K562 (cell line): ENCODE data around the gene FGFBP3. TPM values are rescaled to one million over a fixed set of nuclear protein-coding genes. Genes with fewer than 3 reads are reported as not detected.
A peak's percentile ranks its signal among the peaks of the same experiment; 100 is the strongest.

ENCODE experiments used
- ATAC-seq: fragments of 200-7000 bp; cut with Tn5 transposase; 3 replicates; pipeline ENCODE4 v1.9.1; 2020; ENCODE audit warnings: moderate library complexity
- BruUV-seq: library from RNA; stranded (reverse); fragments of 400-500 nt; replicated peaks from 2 replicates; lab custom pipeline; 2021; lab: Mats Ljungman, UMichigan
- CTCF ChIA-PET: fragments of 300-600 bp; formaldehyde crosslinking; extraction: SDS; loops from one replicate; lab custom pipeline; 2021; ENCODE audit warnings: low intra/inter-chr PET ratio; lab: Yijun Ruan, JAX
- POLR2A ChIA-PET: fragments of 300-600, 350-650 bp; sonication (Branson Sonifier 250); formaldehyde crosslinking; extraction: SDS; loops from one replicate; lab custom pipeline; 2021; ENCODE audit warnings: antibody characterized with exemption, inconsistent platforms; lab: Yijun Ruan, JAX
- DNase-seq, 4 experiments: peaks; one replicate each; pipeline versions ENCODE4 v3.0.0 to v3.0.0-alpha.2; 2011 to 2018; ENCODE audit warnings: low spot score in 3 of 4, mixed read lengths in 3 of 4; ENCODE audit errors: extremely low read depth in 1 of 4
- FAIRE-seq: peaks from 2 replicates; lab custom pipeline; 2011; peaks lifted over from hg19 to GRCh38; lab: Jason Lieb, UNC
- H2AFZ ChIP-seq: 2 replicates; pipeline ENCODE4 v1.6.0; 2011; ENCODE audit warnings: low read depth, low read length, control low read depth, inconsistent platforms
- H3K27ac ChIP-seq: fragments of 200-600 bp; 3 replicates; pipeline ENCODE4 v1.8.0; 2011; ENCODE audit warnings: low read depth, mild to moderate bottlenecking, control low read depth, inconsistent platforms, low read length, moderate library complexity, mixed read lengths; ENCODE audit errors: extremely low read depth
- H3K27me3 ChIP-seq, 2 experiments: fragments of 300-600 bp in 1 of 2; 2 replicates in 1 of 2; 3 replicates in 1 of 2; pipeline versions ENCODE4 v1.6.0 to v1.8.0; 2011; ENCODE audit warnings: inconsistent platforms in 2 of 2, low read length in 2 of 2, mild to moderate bottlenecking in 1 of 2, mixed read lengths in 1 of 2, moderate library complexity in 1 of 2; ENCODE audit not compliant: control insufficient read depth in 2 of 2, insufficient read depth in 2 of 2
- H3K36me3 ChIP-seq: fragments of 300-600 bp; 3 replicates; pipeline ENCODE4 v1.8.0; 2011; ENCODE audit warnings: mild to moderate bottlenecking, low read length, inconsistent platforms; ENCODE audit not compliant: control insufficient read depth, insufficient read depth
- H3K4me1 ChIP-seq, 2 experiments: fragments of 200-600 bp in 1 of 2; replicated peaks in 1 of 2; 2 replicates in 1 of 2; 3 replicates in 1 of 2; pipeline versions ENCODE4 v1.5.1 to v1.8.0; 2011; ENCODE audit warnings: inconsistent platforms in 2 of 2, low read length in 2 of 2, mild to moderate bottlenecking in 1 of 2, mixed read lengths in 1 of 2, moderate library complexity in 1 of 2; ENCODE audit not compliant: control insufficient read depth in 2 of 2, insufficient read depth in 2 of 2
- H3K4me2 ChIP-seq: 2 replicates; pipeline ENCODE4 v1.6.1; 2011; ENCODE audit warnings: low read length, control low read depth, inconsistent platforms, mixed read lengths; ENCODE audit not compliant: insufficient read depth
- H3K4me3 ChIP-seq: fragments of 200-600 bp; sonication (generic), shearing (Covaris generic); 2 replicates; pipeline ENCODE4 v1.5.1; 2016; ENCODE audit warnings: control low read depth, inconsistent platforms
- H3K79me2 ChIP-seq: fragments of 200-600 bp; 3 replicates; pipeline ENCODE4 v1.8.0; 2011; ENCODE audit warnings: low read length, inconsistent platforms; ENCODE audit not compliant: control insufficient read depth, insufficient read depth
- H3K9ac ChIP-seq, 2 experiments: 2 replicates each; pipeline versions ENCODE4 v1.6.0 to v1.6.1; 2011; ENCODE audit warnings: low read depth in 2 of 2, low read length in 2 of 2, control low read depth in 1 of 2, inconsistent platforms in 1 of 2, mild to moderate bottlenecking in 1 of 2, mixed read lengths in 1 of 2; ENCODE audit not compliant: insufficient read depth in 1 of 2
- H3K9me1 ChIP-seq: one replicate; pipeline ENCODE4 v1.6.0; 2011; ENCODE audit warnings: inconsistent platforms, mild to moderate bottlenecking, low read length, moderate library complexity; ENCODE audit not compliant: control insufficient read depth, insufficient read depth
- H3K9me3 ChIP-seq: replicated peaks from 2 replicates; pipeline ENCODE4 v1.5.1; 2011; ENCODE audit warnings: low read depth, low read length, inconsistent platforms; ENCODE audit not compliant: control insufficient read depth, insufficient read depth
- H4K20me1 ChIP-seq: replicated peaks from 2 replicates; pipeline ENCODE4 v1.6.1; 2011; ENCODE audit warnings: low read length, inconsistent platforms, mixed read lengths; ENCODE audit not compliant: control insufficient read depth, insufficient read depth
- ARID1B ChIP-seq: fragments of 450-650 bp; IDR thresholded peaks from 2 replicates; pipeline ENCODE4 v1.6.1; 2016; ENCODE audit warnings: antibody characterized with exemption, mild to moderate bottlenecking, inconsistent platforms
- CEBPG ChIP-seq, 3 experiments: fragments of 200-800 bp in 1 of 3; sonication (Bioruptor generic) in 1 of 3; sonication (generic) in 1 of 3; formaldehyde crosslinking in 1 of 3; IDR thresholded peaks in 2 of 3; conservative IDR thresholded peaks in 1 of 3; 2 replicates each; pipeline versions ENCODE4 v1.6.1 to v1.8.0; 2016 to 2022; ENCODE audit warnings: missing compliant biosample characterization in 2 of 3, missing genetic modification characterization in 2 of 3, mild to moderate bottlenecking in 1 of 3, missing genetic modification reagents in 1 of 3
- ERF ChIP-seq: fragments of 450-650 bp; formaldehyde crosslinking; IDR thresholded peaks from 2 replicates; pipeline ENCODE4 v1.4.0; 2020; ENCODE audit warnings: mild to moderate bottlenecking, mixed read lengths
- FOSL1 ChIP-seq: fragments of 200-800 bp; sonication (Bioruptor generic); conservative IDR thresholded peaks from 2 replicates; pipeline ENCODE4 v1.6.1; 2016; ENCODE audit warnings: missing genetic modification characterization, missing compliant biosample characterization
- FOXJ2 ChIP-seq: fragments of 200-800 bp; sonication (Bioruptor generic); IDR thresholded peaks from 2 replicates; pipeline ENCODE4 v1.6.1; 2016; ENCODE audit warnings: missing genetic modification characterization, missing compliant biosample characterization
- FOXP1 ChIP-seq: sonication (generic); formaldehyde crosslinking; IDR thresholded peaks from 2 replicates; pipeline ENCODE4 v1.8.0; 2022; ENCODE audit warnings: mild to moderate bottlenecking, missing genetic modification reagents
- JUN ChIP-seq, 2 experiments: sonication (generic) in 1 of 2; formaldehyde crosslinking in 1 of 2; IDR thresholded peaks; 2 replicates each; pipeline versions ENCODE4 v1.6.1 to v1.8.0; 2012 to 2022; ENCODE audit warnings: borderline replicate concordance in 2 of 2, mild to moderate bottlenecking in 2 of 2, improper control_type of control experiment in 1 of 2, low read depth in 1 of 2, low read length in 1 of 2, missing genetic modification reagents in 1 of 2
- MLLT1 ChIP-seq, 2 experiments: fragments of 450-650 bp; IDR thresholded peaks; 2 replicates each; pipeline ENCODE4 v1.6.1; 2016
- NR2C1 ChIP-seq, 2 experiments: fragments of 450-650 bp; IDR thresholded peaks; 2 replicates each; pipeline ENCODE4 v1.6.1; 2017; ENCODE audit warnings: mild to moderate bottlenecking in 2 of 2, antibody characterized with exemption in 1 of 2, inconsistent platforms in 1 of 2, missing compliant biosample characterization in 1 of 2, missing genetic modification characterization in 1 of 2
- PURB ChIP-seq: sonication (generic); formaldehyde crosslinking; IDR thresholded peaks from 2 replicates; pipeline ENCODE4 v1.9.0; 2021; ENCODE audit warnings: low read depth, mild to moderate bottlenecking, missing genetic modification reagents
- SMARCA4 ChIP-seq: fragments of 450-650 bp; IDR thresholded peaks from 2 replicates; pipeline ENCODE4 v1.6.1; 2016
- TCF3 ChIP-seq: sonication (generic); formaldehyde crosslinking; IDR thresholded peaks from 2 replicates; pipeline ENCODE4 v1.4.0; 2020; ENCODE audit warnings: mild to moderate bottlenecking, missing genetic modification reagents
- ZNF134 ChIP-seq: fragments of 250-450 bp; sonication (Bioruptor Pico); conservative IDR thresholded peaks from 2 replicates; pipeline ENCODE4 v1.4.0; 2020
- ZNF518B ChIP-seq: fragments of 250-450 bp; sonication (Bioruptor Pico); IDR thresholded peaks from 2 replicates; pipeline ENCODE4 v1.5.0; 2021; ENCODE audit warnings: mild to moderate bottlenecking, moderate library complexity
- ZNF778 ChIP-seq: fragments of 450-650 bp; formaldehyde crosslinking; IDR thresholded peaks from 2 replicates; pipeline ENCODE4 v1.4.0; 2020; ENCODE audit warnings: mild to moderate bottlenecking, moderate library complexity
- WGBS: fragments of 100-300 bp; shearing (Covaris generic); methylation state at CpG from one replicate; pipeline ENCODE4 v1.1.6; 2016; ENCODE audit warnings: low coverage, mixed read lengths; ENCODE audit not compliant: insufficient coverage; ENCODE audit errors: missing lambda C conversion rate; 5-methylcytosine and 5-hydroxymethylcytosine counted together
- in situ Hi-C: fragments of 300-500 bp; cut with MboI; formaldehyde crosslinking; loops from 4 replicates; pipeline ENCODE4 v1.15.0; 2018; ENCODE audit warnings: inconsistent platforms, mixed read lengths
- intact Hi-C: fragments of 100-400 bp; cut with micrococcal nuclease; formaldehyde crosslinking; loops from 2 replicates; pipeline ENCODE4 v1.14.2; 2022
- polyA plus RNA-seq, 8 experiments: library from polyadenylated mRNA; depleted of rRNA in 4 of 8; stranded (reverse) in 5 of 8; unstranded in 3 of 8; fragments of >200 nt; fragmentation: Nextera tagmentation in 2 of 8; fragmentation: Illumina TruSeq in 1 of 8; extraction: Ambion mirVana in 2 of 8; extraction: Trizol in 1 of 8; gene quantifications; 2 replicates each; pipeline versions ENCODE4 v1.2.1 to v1.2.3, GENCODE V29; 2011 to 2014; ENCODE audit warnings: inconsistent platforms in 1 of 8, missing spikeins in 1 of 8
- total RNA-seq, 7 experiments: library from RNA; depleted of rRNA in 6 of 7; stranded (reverse); fragments of >200 nt in 6 of 7; fragmentation: Illumina TruSeq in 2 of 7; extraction: Trizol in 2 of 7; gene quantifications; 2 replicates each; pipeline versions ENCODE4 v1.2.1 to v1.2.3, GENCODE V29; 2011 to 2021; ENCODE audit warnings: low replicate concordance in 1 of 7

FGFBP3 gene
- total and polyA plus RNA-seq, 9 of the 15 experiments (the other 6 are each of a cell fraction or from before 2014, with no cell fraction given), result 0.58 to 3.0 (median 1.5) TPM

- Histone ChIP-seq H3K9ac (no peak overlapping the region), H3K27me3 (no peaks in the 10 kb centered on the region), H3K79me2 (no peaks in the 10 kb centered on the region), H4K20me1 (no peaks in the 10 kb centered on the region), H2AFZ (0 out of 2 replicates have a peak overlapping the region, but pooled peaks have one; percentile 16), H3K9me3 (no peaks in the 10 kb centered on the region), H3K36me3 (no peaks in the 10 kb centered on the region), H3K4me1 (peaks cover 0 to 5% of the 10 kb centered on the region in 2 experiments; a peak in 1 of 5 replicates), H3K4me3 (no peak overlapping the region), H3K9me1 (no peaks in the 10 kb centered on the region), H3K4me2 (no peak overlapping the region), H3K27ac (no peak overlapping the region)
- in situ Hi-C loops, result no loop called here
- 33% methylated on average over 1 of the region's 1 CpG for WGBS
- ChIA-PET POLR2A (interaction anchor here (0.8 kb wide), 1 partner anchor 103 kb away, joined by 5 read pairs; no protein-coding TSS in a partner anchor), CTCF (no interaction called here)
- intact Hi-C loops, result no loop called here
- ATAC-seq (peak; percentile 52), FAIRE-seq (peak; percentile 71), DNase-seq (peak in 2 of 4 experiments; percentile 22 to 51)
- BruUV-seq, result no TSS peak
- no peak for TF ChIP-seq PURB
- peak; percentile 73 for TF ChIP-seq FOSL1
- TF ChIP-seq FOXP1 (CRISPR knock-in tag), result no peak
- no peak for TF ChIP-seq FOXJ2 (tag)
- no peak for TF ChIP-seq CEBPG (CRISPR knock-in tag; IDR thresholded peaks at IDR 0.05)
- TF ChIP-seq CEBPG (tag; conservative IDR thresholded peaks at IDR 0.05 in 1 of 2, IDR thresholded peaks at IDR 0.05 in 1 of 2), result 0 out of 4 replicates have a peak, but pooled peaks of 1 of the 2 experiments have one; percentile 20
- no peak for TF ChIP-seq ZNF778 (CRISPR knock-in tag)
- no peak for TF ChIP-seq ZNF518B (CRISPR knock-in tag)
- no peak for TF ChIP-seq ZNF134 (CRISPR knock-in tag)
- 0 out of 2 replicates have a peak, but pooled peaks have one; percentile 13 for TF ChIP-seq ARID1B
- TF ChIP-seq SMARCA4, result 0 out of 2 replicates have a peak, but pooled peaks have one; percentile 22
- TF ChIP-seq NR2C1 (IDR thresholded peaks at IDR 0.05), result no peak
- TF ChIP-seq NR2C1 (tag; IDR thresholded peaks at IDR 0.05), result peak; percentile 58
- no peak for TF ChIP-seq MLLT1 (IDR thresholded peaks at IDR 0.05)
- TF ChIP-seq TCF3 (CRISPR knock-in tag), result 0 out of 2 replicates have a peak, but pooled peaks have one; percentile 16
- TF ChIP-seq ERF (CRISPR knock-in tag), result no peak
- TF ChIP-seq JUN (IDR thresholded peaks at IDR 0.05; ENCODE audit: borderline replicate concordance, low read depth, low read length), result peak; percentile 43; the same call in 1 of the 2 replicates
- TF ChIP-seq JUN (CRISPR knock-in tag; IDR thresholded peaks at IDR 0.05; ENCODE audit: borderline replicate concordance), result no peak
Measured at GRCh38 chr10:91891125-91892001, 17.9 kb downstream of the FGFBP3 start.
